NCI-H82 treated with DMSO at 0.1 percent for 48 hours (cell line): ENCODE results near the gene ABHD8.

Source experiments
- DNase-seq: peaks from one replicate; lab custom pipeline; 2025; ENCODE audit not compliant: unreplicated experiment; lab: John Stamatoyannopoulos, UW

Gene ABHD8

DNA sequence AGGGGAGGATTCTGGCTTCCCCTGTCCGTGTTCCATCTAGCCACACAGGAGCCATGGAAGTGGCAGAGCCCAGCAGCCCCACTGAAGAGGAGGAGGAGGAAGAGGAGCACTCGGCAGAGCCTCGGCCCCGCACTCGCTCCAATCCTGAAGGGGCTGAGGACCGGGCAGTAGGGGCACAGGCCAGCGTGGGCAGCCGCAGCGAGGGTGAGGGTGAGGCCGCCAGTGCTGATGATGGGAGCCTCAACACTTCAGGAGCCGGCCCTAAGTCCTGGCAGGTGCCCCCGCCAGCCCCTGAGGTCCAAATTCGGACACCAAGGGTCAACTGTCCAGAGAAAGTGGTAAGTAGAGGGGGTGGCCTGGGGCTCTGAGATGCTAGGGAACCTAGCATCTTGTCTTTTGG, 34.5 kb downstream of the ABHD8 start:
- DNase-seq, result no peak

- peak; percentile 100 for DNase-seq
Measured at GRCh38 chr19:17266975-17267788, 36.0 kb downstream of the ABHD8 start, which contains the start of gene BABAM1. Gene BABAM1, plus strand, starts transcription at chr19:17267443. Its CDS starts 1,364 bp downstream, at chr19:17268807.

DNA sequence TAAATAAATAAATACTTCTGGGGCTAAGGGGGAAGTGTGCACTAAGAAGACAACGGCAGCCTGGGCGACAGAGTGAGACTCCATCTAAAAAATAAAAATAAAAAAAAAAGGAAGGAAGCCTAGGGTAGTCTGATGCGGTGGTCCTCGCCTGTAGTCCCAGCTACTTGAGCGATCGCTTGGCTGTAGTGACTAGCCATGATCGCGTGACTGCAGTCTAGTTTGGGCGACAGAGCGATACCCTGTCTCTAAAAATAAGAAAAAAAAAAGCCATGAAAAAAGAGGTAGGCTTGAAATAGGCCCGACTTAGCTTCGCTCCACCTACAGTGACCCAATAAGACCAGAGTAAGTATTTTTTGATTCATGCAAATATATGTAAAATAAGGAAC, 36.6 kb downstream of the ABHD8 start:
- DNase-seq, result no peak

- no peak for DNase-seq
Measured at GRCh38 chr19:17266026-17266425, 37.2 kb downstream of the ABHD8 start.

GRCh38 chr19:17264641-17264979, 38.6 kb downstream of the ABHD8 start, which contains the start of gene USHBP1:
Gene USHBP1, minus strand, starts transcription at chr19:17264745. Its CDS starts 446 bp downstream, at chr19:17264299.
- DNase-seq, result no peak

DNA sequence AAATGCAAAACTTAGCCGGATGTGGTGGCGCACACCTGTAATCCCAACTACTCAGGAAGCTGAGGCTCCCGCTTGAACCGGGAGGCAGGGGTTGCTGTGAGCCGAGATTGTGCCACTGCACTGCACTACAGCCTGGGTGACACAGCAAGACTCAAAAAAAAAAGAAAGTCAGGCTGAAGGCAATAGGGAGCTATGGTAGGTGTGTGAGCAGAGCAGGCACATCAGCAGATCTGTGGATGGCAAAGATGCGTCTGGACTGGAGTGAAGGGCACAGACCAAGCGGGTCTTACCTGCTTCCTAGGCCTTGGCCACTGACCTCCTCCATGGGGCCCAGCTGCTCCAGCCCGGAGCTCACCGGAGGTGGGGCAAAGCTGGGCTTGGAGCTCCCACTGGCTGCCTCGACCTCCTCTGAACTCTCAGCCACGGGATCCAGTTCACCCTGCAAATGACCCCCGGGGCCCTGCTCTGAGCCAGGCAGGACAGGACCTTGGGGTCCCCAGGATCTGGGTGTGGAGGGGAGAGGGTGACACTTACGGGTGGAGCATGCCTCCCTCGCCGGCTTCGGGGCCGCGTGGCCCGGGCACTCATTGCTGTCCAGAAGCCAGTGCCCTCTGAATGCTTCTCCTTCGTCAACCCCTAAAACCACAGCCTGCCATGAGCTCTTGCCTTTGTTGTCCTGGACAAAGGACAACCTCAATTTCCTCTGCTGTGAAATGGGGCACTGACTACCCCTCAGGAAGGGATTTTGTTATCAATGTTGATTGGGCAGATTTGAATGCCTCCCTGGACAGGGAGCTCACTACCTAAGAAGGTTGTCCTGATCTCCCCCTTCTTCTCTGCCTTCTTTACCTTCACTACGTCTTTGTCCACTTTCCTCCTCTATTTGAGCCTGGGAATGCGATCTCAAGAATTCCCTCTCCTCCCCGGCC, 39.2 kb downstream of the ABHD8 start:
- no peak for DNase-seq

GRCh38 chr19:17262557-17262956, 40.7 kb downstream of the ABHD8 start:
- DNase-seq, result no peak

- DNase-seq, result peak; percentile 97
Measured at GRCh38 chr19:17260842-17261325, 42.3 kb downstream of the ABHD8 start.

DNA sequence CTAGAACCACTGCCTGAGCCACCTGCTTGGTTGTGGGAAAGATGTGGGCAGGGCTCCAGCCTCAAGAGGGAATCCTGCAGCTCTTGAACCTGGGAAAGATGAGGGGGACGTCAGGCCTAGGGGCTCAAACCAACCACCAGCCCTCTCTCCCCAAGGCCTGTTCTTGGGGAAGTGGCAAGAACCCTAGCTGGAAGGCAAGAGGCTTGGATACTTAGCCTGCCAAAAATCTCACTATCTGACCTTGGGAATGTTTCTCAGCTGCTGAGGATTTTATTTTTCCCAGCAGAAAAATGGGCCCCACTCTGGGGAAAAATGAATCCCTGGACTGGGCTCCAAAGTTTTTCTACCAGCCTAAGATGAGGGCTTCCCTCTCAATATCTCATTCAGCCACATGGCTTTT, 43.3 kb downstream of the ABHD8 start:
- DNase-seq, result no peak

- DNase-seq, result no peak
Measured at GRCh38 chr19:17259118-17259780, 44.0 kb downstream of the ABHD8 start.

- no peak for DNase-seq
Measured at GRCh38 chr19:17256130-17256529, 47.1 kb downstream of the ABHD8 start.

GRCh38 chr19:17255150-17255621, 48.0 kb downstream of the ABHD8 start:
- no peak for DNase-seq

DNA sequence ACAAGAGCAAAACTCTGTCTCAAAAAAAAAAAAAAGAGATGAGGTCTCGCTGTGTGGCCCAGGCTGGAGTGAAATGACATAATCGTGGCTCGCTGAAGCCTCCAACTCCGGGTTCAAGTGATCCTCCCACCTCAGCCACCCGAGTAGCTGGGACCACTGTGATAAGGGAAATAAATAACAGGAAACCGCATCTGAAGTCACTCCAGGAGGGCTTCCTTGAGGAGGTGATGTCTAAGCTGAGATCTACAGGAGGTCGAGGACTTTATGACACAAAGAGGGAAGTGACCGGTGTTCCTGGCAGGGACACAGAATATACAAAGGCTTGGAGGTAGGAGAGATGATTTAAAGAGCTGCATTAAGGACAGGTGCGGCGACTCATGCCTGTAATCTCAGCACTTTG, 48.6 kb downstream of the ABHD8 start:
- DNase-seq, result no peak

GRCh38 chr19:17249887-17250548, 53.2 kb downstream of the ABHD8 start:
- no peak for DNase-seq

- DNase-seq, result peak; percentile 94
Measured at GRCh38 chr19:17248011-17248776, 55.0 kb downstream of the ABHD8 start.

- no peak for DNase-seq
Measured at GRCh38 chr19:17246681-17247425, 56.4 kb downstream of the ABHD8 start.

GRCh38 chr19:17245535-17245984, 57.7 kb downstream of the ABHD8 start, which contains the start of gene NR2F6:
Gene NR2F6, minus strand, starts transcription at chr19:17245919. Its CDS starts 699 bp downstream, at chr19:17245220.
- DNase-seq, result no peak

DNA sequence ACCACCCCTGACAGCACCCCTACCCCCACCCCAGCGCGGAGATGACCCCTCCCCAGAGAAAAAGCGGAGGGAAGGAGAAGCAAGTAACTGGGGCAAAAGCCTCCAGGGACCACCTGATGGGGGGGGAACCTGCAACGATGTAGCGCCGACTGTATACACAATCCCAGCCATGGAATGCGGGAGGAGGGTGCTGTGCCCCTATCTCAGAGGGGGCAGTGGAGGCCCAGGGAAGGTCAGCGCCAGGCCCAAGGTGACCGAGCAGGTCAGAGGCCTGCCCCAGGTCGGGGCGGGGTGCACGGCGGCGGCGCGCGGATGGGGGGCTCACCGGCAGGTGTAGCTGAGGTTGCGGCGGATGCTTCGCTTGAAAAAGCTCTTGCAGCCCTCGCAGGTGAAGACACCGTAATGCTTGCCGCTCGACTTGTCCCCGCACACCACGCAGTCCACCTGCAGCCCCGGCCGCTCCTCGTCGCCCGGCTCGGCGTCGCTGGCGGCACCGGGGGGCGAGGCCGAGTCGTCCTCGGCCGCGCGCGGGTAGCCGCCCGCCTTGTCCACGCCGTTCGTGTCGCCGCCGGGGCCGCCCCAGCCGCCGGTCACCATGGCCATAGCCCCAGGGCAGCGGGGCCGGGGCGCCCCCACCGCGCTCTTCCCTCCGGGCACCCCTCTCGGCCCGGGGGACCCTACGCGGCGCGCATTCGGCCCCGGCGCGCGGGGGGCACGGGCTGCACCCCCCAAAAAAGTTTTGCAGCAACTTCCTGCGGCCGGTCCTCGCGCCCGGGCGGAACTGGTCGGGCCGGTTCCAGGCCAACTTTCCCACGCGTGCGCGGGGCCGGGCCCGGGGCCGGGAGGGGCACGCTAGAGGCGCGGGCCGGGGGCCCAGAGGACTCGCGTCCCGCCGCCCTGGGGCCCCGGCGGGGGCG, 58.3 kb downstream of the ABHD8 start:
- no peak for DNase-seq
